ENCODE data around the gene SNAPIN. TPM values are rescaled to one million over a fixed set of nuclear protein-coding genes. Genes with fewer than 3 reads are reported as not detected.

The SNAPIN gene
- total RNA-seq, 1 experiment from 2014 or later, result 82.0 TPM

DNA sequence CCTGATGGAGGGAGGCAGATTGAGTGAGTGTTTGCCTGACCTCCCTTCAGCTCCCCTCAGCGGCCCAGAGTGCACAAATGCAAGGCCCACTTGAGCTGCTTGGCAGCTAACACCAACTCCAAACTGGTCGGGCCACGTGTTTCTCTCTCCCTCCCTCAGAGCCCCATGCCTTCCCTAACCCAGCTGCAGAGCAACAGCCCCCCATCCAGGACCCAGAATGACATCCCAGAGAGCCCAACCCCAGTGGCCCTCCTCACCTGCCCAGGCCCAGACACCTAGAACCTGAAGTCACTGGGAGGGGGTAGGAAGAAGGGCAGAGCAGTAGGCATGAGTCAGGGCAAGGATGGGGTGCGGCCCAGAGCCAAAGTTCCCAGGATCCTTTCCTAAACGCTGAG is 41.6 kb upstream of the SNAPIN start:
- peak overlapping the region; percentile 87 for H3K27ac ChIP-seq (ENCODE audit: low read length)
- ATAC-seq, result peak; percentile 0; the same call in 1 of the 2 replicates
- H2AFZ ChIP-seq (ENCODE audit: low read length), result no peak overlapping the region

DNA sequence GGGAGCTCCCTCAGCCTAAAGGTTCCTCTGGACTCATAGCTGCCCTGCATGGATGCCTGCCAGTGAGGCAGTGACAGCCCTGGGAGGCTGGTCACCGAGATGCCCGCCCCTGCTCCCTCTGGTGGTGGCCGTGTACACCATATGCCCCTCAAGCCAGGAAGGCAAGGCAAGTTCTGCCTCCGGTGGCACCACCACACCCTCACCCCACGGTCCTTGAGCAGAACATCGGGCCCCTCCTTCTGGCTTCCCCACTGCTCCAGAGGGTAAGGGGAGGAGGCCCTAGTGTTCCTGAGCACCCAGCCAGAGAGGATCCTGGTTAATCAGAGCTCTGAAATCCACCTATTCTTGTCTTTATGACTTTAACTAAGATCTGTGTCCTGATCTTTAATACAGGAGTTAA is 40.8 kb upstream of the SNAPIN start:
- peak; percentile 71 for ATAC-seq
- Histone ChIP-seq H3K36me3 (ENCODE audit: low read depth, low read length) (peaks cover 30% of the 10 kb centered on the region), H3K9me2 (replicated peaks; ENCODE audit: low read length) (no peaks in the 10 kb centered on the region), H3K9ac (ENCODE audit: low read length) (peak overlapping the region; percentile 67), H3K9me3 (ENCODE audit: low read length) (no peaks in the 10 kb centered on the region), H3K27ac (ENCODE audit: low read length) (peak overlapping the region; percentile 87), H2AFZ (ENCODE audit: low read length) (no peak overlapping the region), H3K27me3 (ENCODE audit: low read length) (no peaks in the 10 kb centered on the region), H3K4me2 (ENCODE audit: low read length) (peak overlapping the region; percentile 34), H4K20me1 (ENCODE audit: low read length) (no peaks in the 10 kb centered on the region), H3K79me2 (ENCODE audit: low read length) (peaks cover 43% of the 10 kb centered on the region), H3F3A (ENCODE audit: low read length, unreplicated experiment) (peaks cover 5% of the 10 kb centered on the region), H3K4me3 (ENCODE audit: low read length) (no peak overlapping the region), H3K4me1 (ENCODE audit: insufficient read depth, low read length) (peaks cover 49% of the 10 kb centered on the region)
- intact Hi-C loops (cut with micrococcal nuclease), result loop anchor here (1.0 to 2.0 kb wide), 2 partner anchors 45 to 107 kb away; no protein-coding TSS in a partner anchor
- peak; percentile 96 for DNase-seq
- TF ChIP-seq, protein P1, sequence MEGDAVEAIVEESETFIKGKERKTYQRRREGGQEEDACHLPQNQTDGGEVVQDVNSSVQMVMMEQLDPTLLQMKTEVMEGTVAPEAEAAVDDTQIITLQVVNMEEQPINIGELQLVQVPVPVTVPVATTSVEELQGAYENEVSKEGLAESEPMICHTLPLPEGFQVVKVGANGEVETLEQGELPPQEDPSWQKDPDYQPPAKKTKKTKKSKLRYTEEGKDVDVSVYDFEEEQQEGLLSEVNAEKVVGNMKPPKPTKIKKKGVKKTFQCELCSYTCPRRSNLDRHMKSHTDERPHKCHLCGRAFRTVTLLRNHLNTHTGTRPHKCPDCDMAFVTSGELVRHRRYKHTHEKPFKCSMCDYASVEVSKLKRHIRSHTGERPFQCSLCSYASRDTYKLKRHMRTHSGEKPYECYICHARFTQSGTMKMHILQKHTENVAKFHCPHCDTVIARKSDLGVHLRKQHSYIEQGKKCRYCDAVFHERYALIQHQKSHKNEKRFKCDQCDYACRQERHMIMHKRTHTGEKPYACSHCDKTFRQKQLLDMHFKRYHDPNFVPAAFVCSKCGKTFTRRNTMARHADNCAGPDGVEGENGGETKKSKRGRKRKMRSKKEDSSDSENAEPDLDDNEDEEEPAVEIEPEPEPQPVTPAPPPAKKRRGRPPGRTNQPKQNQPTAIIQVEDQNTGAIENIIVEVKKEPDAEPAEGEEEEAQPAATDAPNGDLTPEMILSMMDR (conservative IDR thresholded peaks at IDR 0.05; ENCODE audit: low read depth, low read length), result peak; percentile 95
- no peak for TF ChIP-seq EZH2 (IDR thresholded peaks at IDR 0.05; ENCODE audit: low read length, unreplicated experiment)
- CTCF ChIA-PET, result interaction anchor here (0.6 to 2.6 kb wide), 6 partner anchors 10 to 85 kb away, joined by 3 to 14 read pairs (median 4); partner anchors contain the start of genes CHTOP and S100A13
- BruUV-seq (replicated peaks), result no TSS peak
- POLR2A ChIA-PET (ENCODE audit: unreplicated experiment), result interaction anchor here (0.7 to 2.2 kb wide), 2 partner anchors 9 to 102 kb away, joined by 4 to 12 read pairs; partner anchors contain the start of gene S100A13

More for the DNA sequence above, 41.6 kb upstream of the SNAPIN start:
- intact Hi-C loops (cut with micrococcal nuclease), result loop anchor here (1.0 to 2.0 kb wide), 2 partner anchors 45 to 106 kb away; no protein-coding TSS in a partner anchor
- TF ChIP-seq EZH2phosphoT487 (IDR thresholded peaks at IDR 0.05; ENCODE audit: borderline replicate concordance, low read length) (no peak), EZH2 (IDR thresholded peaks at IDR 0.05; ENCODE audit: low read length, unreplicated experiment) (no peak)
- TF ChIP-seq, protein P1 (conservative IDR thresholded peaks at IDR 0.05; ENCODE audit: low read depth, low read length), result no peak
- DNase-seq, result no peak
- Histone ChIP-seq H3K9me2 (replicated peaks; ENCODE audit: low read length) (no peaks in the 10 kb centered on the region), H3K27me3 (ENCODE audit: low read length) (no peaks in the 10 kb centered on the region), H3K4me3 (ENCODE audit: low read length) (no peak overlapping the region), H3K4me2 (ENCODE audit: low read length) (peak overlapping the region; percentile 81), H3K79me2 (ENCODE audit: low read length) (peaks cover 50% of the 10 kb centered on the region), H4K20me1 (ENCODE audit: low read length) (no peaks in the 10 kb centered on the region), H3F3A (ENCODE audit: low read length, unreplicated experiment) (peaks cover 9% of the 10 kb centered on the region), H3K9me3 (ENCODE audit: low read length) (no peaks in the 10 kb centered on the region), H3K4me1 (ENCODE audit: insufficient read depth, low read length) (peaks cover 49% of the 10 kb centered on the region), H3K36me3 (ENCODE audit: low read depth, low read length) (peaks cover 24% of the 10 kb centered on the region), H3K9ac (ENCODE audit: low read length) (peak overlapping the region; percentile 67)
- no TSS peak for BruUV-seq (replicated peaks)
- CTCF ChIA-PET, result interaction anchor here (0.6 to 2.6 kb wide), 7 partner anchors 10 to 84 kb away, joined by 3 to 14 read pairs (median 4); partner anchors contain the start of genes CHTOP and S100A13
- POLR2A ChIA-PET (ENCODE audit: unreplicated experiment), result interaction anchor here (1.1 to 2.2 kb wide), 2 partner anchors 10 to 17 kb away, joined by 3 to 12 read pairs; partner anchors contain the start of gene S100A13

GRCh38 chr1:153619171-153619570 is 39.3 kb upstream of the SNAPIN start:
- peaks cover 2% of the 10 kb centered on the region for H3F3A ChIP-seq (ENCODE audit: low read length, unreplicated experiment)
- no peak overlapping the region for H3K9ac ChIP-seq (ENCODE audit: low read length)
- no peak overlapping the region for H3K27ac ChIP-seq (ENCODE audit: low read length)
- TF ChIP-seq, protein P1 (conservative IDR thresholded peaks at IDR 0.05; ENCODE audit: low read depth, low read length), result no peak
- TF ChIP-seq EZH2 (IDR thresholded peaks at IDR 0.05; ENCODE audit: low read length, unreplicated experiment) (no peak), EZH2phosphoT487 (IDR thresholded peaks at IDR 0.05; ENCODE audit: borderline replicate concordance, low read length) (no peak)
- ChIA-PET POLR2A (ENCODE audit: unreplicated experiment) (interaction anchor here (2.2 kb wide), 1 partner anchor 8 kb away, joined by 12 read pairs; the partner anchor contains the start of gene S100A13), CTCF (interaction anchor here (0.6 to 2.6 kb wide), 3 partner anchors 8 to 47 kb away, joined by 3 to 14 read pairs (median 12); partner anchors contain the start of genes CHTOP and S100A13)
- DNase-seq (no peak), ATAC-seq (no peak)
- H4K20me1 ChIP-seq (ENCODE audit: low read length), result no peaks in the 10 kb centered on the region
- no peak overlapping the region for H3K4me3 ChIP-seq (ENCODE audit: low read length)
- H3K4me1 ChIP-seq (ENCODE audit: insufficient read depth, low read length), result peaks cover 40% of the 10 kb centered on the region
- BruUV-seq (replicated peaks), result no TSS peak
- peaks cover 41% of the 10 kb centered on the region for H3K36me3 ChIP-seq (ENCODE audit: low read depth, low read length)
- no peaks in the 10 kb centered on the region for H3K9me2 ChIP-seq (replicated peaks; ENCODE audit: low read length)
- no peaks in the 10 kb centered on the region for H3K9me3 ChIP-seq (ENCODE audit: low read length)
- H3K4me2 ChIP-seq (ENCODE audit: low read length), result no peak overlapping the region
- no peak overlapping the region for H2AFZ ChIP-seq (ENCODE audit: low read length)
- intact Hi-C loops (cut with micrococcal nuclease), result no loop called here
- H3K27me3 ChIP-seq (ENCODE audit: low read length), result no peaks in the 10 kb centered on the region
- H3K79me2 ChIP-seq (ENCODE audit: low read length), result peaks cover 36% of the 10 kb centered on the region

All from PC-3 (cell line).